Suprapubic skin (tissue), 4 donors: Measurements from ENCODE around the gene GNA14. TPM values are rescaled to one million over a fixed set of nuclear protein-coding genes. Genes with fewer than 3 reads are reported as not detected.

ENCODE experiments used
- DNase-seq, 2 donors: peaks; one replicate each; pipeline ENCODE4 v3.0.0-alpha.2; 2019; ENCODE audit warnings: low spot score in 2 of 2
- H3K27ac ChIP-seq: fragments of 200-600 bp; sonication (generic); one replicate; pipeline ENCODE4 v1.5.1; 2019
- H3K27me3 ChIP-seq: fragments of 200-600 bp; sonication (generic); one replicate; pipeline ENCODE4 v1.5.1; 2019
- H3K36me3 ChIP-seq: fragments of 200-600 bp; sonication (generic); one replicate; pipeline ENCODE4 v1.5.1; 2019
- H3K4me1 ChIP-seq: fragments of 200-600 bp; sonication (generic); one replicate; pipeline ENCODE4 v1.5.1; 2019
- H3K4me3 ChIP-seq: fragments of 200-600 bp; sonication (generic); one replicate; pipeline ENCODE4 v1.5.1; 2019; ENCODE audit warnings: mild to moderate bottlenecking
- H3K9me3 ChIP-seq: fragments of 200-600 bp; sonication (generic); one replicate; pipeline ENCODE4 v1.5.1; 2019
- EP300 ChIP-seq: sonication (generic); formaldehyde crosslinking; IDR thresholded peaks from one replicate; pipeline ENCODE4 v1.6.1; 2017; ENCODE audit warnings: antibody characterized with exemption
- POLR2A ChIP-seq, 2 donors: fragments of 450-650 bp; IDR thresholded peaks; one replicate each; pipeline ENCODE4 v1.6.1; 2017; ENCODE audit warnings: antibody characterized with exemption in 2 of 2, mild to moderate bottlenecking in 2 of 2, moderate library complexity in 2 of 2
- POLR2AphosphoS5 ChIP-seq, 3 donors: sonication (generic); formaldehyde crosslinking; IDR thresholded peaks; one replicate each; pipeline ENCODE4 v1.6.1; 2017; ENCODE audit warnings: antibody characterized with exemption in 3 of 3
- WGBS: methylation state at CpG from one replicate; pipeline ENCODE4 v1.1.5; 2018; 5-methylcytosine and 5-hydroxymethylcytosine counted together
- total RNA-seq, 4 donors: library from RNA; depleted of rRNA; stranded (reverse); fragments of >200 nt; gene quantifications; one replicate each; pipeline ENCODE4 v1.1.0, GENCODE V29; 2016
- TF ChIP-seq, protein P1 (sequence below), 2 donors: fragments of 200-600 bp in 1 of 2; fragments of 450-650 bp in 1 of 2; sonication (generic) in 1 of 2; IDR thresholded peaks; one replicate each; pipeline ENCODE4 v1.5.1; 2016 to 2019; ENCODE audit warnings: antibody characterized with exemption in 2 of 2, mild to moderate bottlenecking in 1 of 2, moderate library complexity in 1 of 2

Gene GNA14
- total RNA-seq, 4 donors from 2014 or later: 0.42 to 4.2 (median 2.0) TPM

DNA sequence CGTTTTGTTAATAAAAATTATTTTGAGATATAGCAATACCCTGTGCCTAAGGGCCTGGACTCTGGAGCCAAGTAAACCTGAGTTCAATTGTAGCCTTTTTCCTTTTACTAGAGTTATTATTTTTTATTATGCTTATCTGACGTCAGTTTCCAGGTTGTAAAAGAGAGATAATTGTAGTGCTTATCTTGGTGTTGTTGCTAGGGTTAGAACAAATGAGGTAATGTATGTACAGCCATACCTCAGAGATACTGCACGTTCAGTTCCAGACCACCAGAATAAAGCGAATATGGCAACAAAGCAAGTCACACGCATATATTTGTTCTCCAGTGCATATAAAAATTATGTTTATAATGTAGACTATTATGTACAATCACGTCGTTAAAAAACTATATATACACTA, 255.8 kb downstream of the GNA14 start:
- 93% methylated on average over 7 of the region's 7 CpGs for WGBS
- TF ChIP-seq, protein P1, sequence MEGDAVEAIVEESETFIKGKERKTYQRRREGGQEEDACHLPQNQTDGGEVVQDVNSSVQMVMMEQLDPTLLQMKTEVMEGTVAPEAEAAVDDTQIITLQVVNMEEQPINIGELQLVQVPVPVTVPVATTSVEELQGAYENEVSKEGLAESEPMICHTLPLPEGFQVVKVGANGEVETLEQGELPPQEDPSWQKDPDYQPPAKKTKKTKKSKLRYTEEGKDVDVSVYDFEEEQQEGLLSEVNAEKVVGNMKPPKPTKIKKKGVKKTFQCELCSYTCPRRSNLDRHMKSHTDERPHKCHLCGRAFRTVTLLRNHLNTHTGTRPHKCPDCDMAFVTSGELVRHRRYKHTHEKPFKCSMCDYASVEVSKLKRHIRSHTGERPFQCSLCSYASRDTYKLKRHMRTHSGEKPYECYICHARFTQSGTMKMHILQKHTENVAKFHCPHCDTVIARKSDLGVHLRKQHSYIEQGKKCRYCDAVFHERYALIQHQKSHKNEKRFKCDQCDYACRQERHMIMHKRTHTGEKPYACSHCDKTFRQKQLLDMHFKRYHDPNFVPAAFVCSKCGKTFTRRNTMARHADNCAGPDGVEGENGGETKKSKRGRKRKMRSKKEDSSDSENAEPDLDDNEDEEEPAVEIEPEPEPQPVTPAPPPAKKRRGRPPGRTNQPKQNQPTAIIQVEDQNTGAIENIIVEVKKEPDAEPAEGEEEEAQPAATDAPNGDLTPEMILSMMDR (IDR thresholded peaks at IDR 0.05): no peak
- TF ChIP-seq POLR2A (IDR thresholded peaks at IDR 0.05) (no peak), EP300 (no peak), POLR2AphosphoS5 (IDR thresholded peaks at IDR 0.05) (no peak)
- H3K36me3 ChIP-seq: no peaks in the 10 kb centered on the region
- no peak overlapping the region for H3K27ac ChIP-seq
- H3K4me3 ChIP-seq: no peak overlapping the region
- no peaks in the 10 kb centered on the region for H3K27me3 ChIP-seq
- H3K4me1 ChIP-seq: no peaks in the 10 kb centered on the region
- no peak for DNase-seq
- H3K9me3 ChIP-seq: no peaks in the 10 kb centered on the region

DNA sequence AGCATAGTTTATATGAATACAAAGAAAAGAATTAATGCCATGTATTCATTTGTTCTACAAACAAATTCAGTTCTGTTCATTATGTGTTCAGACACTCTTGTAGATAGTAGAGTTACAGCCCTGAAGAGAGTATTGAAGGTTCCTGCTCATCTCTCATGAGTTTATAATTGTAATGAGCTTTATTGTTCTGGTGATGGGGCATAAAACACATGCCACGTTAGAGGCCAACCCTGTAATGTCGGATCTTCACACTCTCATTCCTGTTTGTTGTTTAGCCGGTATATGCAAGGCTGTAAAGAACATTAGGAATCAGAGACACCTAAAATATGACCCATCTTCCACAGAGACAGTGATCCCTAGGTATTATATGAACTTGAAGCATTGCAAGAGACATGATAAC, 256.3 kb downstream of the GNA14 start:
- Histone ChIP-seq H3K27ac (no peak overlapping the region), H3K4me1 (no peaks in the 10 kb centered on the region), H3K27me3 (no peaks in the 10 kb centered on the region), H3K36me3 (peaks cover under 1% of the 10 kb centered on the region), H3K9me3 (no peaks in the 10 kb centered on the region), H3K4me3 (no peak overlapping the region)
- TF ChIP-seq, protein P1 (IDR thresholded peaks at IDR 0.05): no peak
- TF ChIP-seq EP300: no peak
- TF ChIP-seq POLR2A (IDR thresholded peaks at IDR 0.05): no peak
- no peak for TF ChIP-seq POLR2AphosphoS5 (IDR thresholded peaks at IDR 0.05)
- DNase-seq: no peak
- WGBS: 93% methylated on average over 3 of the region's 3 CpGs

DNA sequence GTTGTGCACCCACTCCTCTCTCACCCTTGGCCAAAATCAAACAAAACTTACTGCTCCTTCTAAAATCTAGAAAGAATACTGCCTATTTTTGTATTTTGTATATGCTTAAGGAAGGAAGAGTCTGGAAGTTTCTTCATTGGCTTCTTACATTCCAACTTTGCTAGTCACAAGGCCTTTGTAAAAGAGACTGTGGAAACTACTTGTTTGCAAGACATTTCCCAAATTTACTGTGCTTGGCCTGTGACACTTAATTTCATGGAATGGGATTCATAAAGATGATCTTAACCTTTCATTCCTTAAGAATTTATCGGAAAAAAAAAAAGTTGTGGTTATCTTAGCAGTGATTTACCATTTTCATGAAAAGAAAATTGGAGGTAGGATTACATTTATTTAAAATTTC, 261.9 kb downstream of the GNA14 start:
- no peak for TF ChIP-seq POLR2AphosphoS5 (IDR thresholded peaks at IDR 0.05)
- no peak for TF ChIP-seq POLR2A (IDR thresholded peaks at IDR 0.05)
- TF ChIP-seq EP300: no peak
- TF ChIP-seq, protein P1 (IDR thresholded peaks at IDR 0.05): no peak
- WGBS: 55% methylated on average over 1 of the region's 1 CpG
- peaks cover 3% of the 10 kb centered on the region for H3K36me3 ChIP-seq

DNA sequence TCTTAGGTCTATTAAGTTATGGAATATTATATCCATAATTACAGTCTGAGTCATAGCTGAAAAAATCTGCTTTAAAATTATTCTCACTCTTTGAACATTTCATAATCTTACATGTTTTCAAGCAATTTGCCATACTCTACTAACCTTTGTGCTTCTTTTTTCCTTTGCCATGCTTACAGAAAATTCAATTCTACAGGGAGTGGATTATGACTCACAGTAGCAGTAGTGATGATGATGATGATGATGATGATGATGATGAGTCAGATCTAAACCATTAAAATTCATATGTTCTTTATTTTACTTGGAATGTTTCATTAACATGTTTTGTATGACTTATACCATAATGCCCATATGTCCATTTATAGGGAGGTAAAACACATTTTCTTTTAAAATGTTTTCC, 263.7 kb downstream of the GNA14 start:
- no peak for DNase-seq
- Histone ChIP-seq H3K9me3 (no peaks in the 10 kb centered on the region), H3K36me3 (peaks cover 6% of the 10 kb centered on the region), H3K4me3 (no peak overlapping the region), H3K27ac (no peak overlapping the region), H3K4me1 (no peaks in the 10 kb centered on the region), H3K27me3 (no peaks in the 10 kb centered on the region)
- TF ChIP-seq, protein P1 (IDR thresholded peaks at IDR 0.05): no peak
- TF ChIP-seq EP300 (no peak), POLR2AphosphoS5 (IDR thresholded peaks at IDR 0.05) (no peak), POLR2A (IDR thresholded peaks at IDR 0.05) (no peak)

More for the DNA sequence above, 261.9 kb downstream of the GNA14 start:
- Histone ChIP-seq H3K4me1 (no peaks in the 10 kb centered on the region), H3K4me3 (no peak overlapping the region), H3K9me3 (no peaks in the 10 kb centered on the region), H3K27me3 (no peaks in the 10 kb centered on the region), H3K27ac (no peak overlapping the region)
- DNase-seq: no peak

DNA sequence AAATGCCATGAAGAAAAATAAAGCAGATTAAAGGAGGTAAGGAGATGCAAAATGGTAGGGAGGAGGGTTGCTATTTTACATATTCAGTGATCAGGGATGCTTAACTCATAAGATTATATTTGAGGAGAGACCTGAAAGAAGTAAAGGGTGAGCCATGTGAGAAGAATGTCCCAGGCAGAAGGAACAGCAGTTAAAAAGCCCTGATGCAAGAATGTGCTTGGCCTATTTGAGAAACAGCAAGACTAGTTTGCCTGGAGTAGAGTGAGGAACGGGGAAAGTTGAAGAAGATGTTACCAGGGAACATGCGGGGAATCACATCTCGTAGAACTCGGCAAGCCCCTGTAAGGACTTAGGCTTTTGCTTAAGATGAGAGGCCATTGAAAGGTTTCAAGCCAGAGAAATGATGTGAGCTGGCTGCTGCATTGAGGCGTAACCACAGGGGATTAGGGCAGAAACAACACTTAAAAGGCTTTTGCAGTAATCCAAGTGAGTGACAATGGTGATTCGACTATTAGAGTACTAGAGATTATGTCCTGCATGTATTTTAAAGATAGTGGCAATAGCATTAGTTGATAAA, 272.1 kb downstream of the GNA14 start:
- WGBS: 95% methylated on average over 6 of the region's 6 CpGs
- Histone ChIP-seq H3K27ac (no peak overlapping the region), H3K27me3 (no peaks in the 10 kb centered on the region), H3K4me3 (no peak overlapping the region), H3K4me1 (no peaks in the 10 kb centered on the region), H3K9me3 (no peaks in the 10 kb centered on the region), H3K36me3 (peaks cover 8% of the 10 kb centered on the region)
- DNase-seq: no peak
- no peak for TF ChIP-seq POLR2AphosphoS5 (IDR thresholded peaks at IDR 0.05)
- TF ChIP-seq POLR2A (IDR thresholded peaks at IDR 0.05): no peak

DNA sequence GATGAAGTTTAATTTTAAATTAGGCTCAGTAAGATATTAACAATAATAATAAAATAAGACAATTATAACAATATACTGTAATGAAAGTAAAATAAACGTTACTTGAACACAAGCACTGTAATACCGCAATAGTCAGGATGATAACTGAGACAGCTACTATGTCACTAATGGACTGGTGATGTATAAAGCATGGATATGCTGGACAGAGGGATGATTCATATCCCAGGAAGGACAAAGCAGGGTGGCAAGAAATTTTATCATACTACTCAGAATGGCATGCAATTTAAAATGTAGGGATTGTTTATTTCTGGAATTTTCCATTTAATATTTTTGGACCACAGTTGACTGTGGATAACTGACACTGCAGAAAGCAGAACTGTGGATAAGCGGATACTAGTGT, 273.9 kb downstream of the GNA14 start:
- no peak overlapping the region for H3K27ac ChIP-seq
- no peaks in the 10 kb centered on the region for H3K9me3 ChIP-seq
- no peak for TF ChIP-seq EP300
- no peak for TF ChIP-seq POLR2A (IDR thresholded peaks at IDR 0.05)
- TF ChIP-seq, protein P1 (IDR thresholded peaks at IDR 0.05): no peak
- no peak for TF ChIP-seq POLR2AphosphoS5 (IDR thresholded peaks at IDR 0.05)
- 97% methylated on average over 3 of the region's 3 CpGs for WGBS
- H3K4me1 ChIP-seq: no peaks in the 10 kb centered on the region
- no peak for DNase-seq
- no peak overlapping the region for H3K4me3 ChIP-seq
- no peaks in the 10 kb centered on the region for H3K27me3 ChIP-seq
- H3K36me3 ChIP-seq: peaks cover 22% of the 10 kb centered on the region
